GM21717 (cell line): ENCODE data around the gene CREG2.
"Not testable (repeated sequence)": the region's sequence is repeated elsewhere in the genome, so short reads cannot be mapped to it uniquely, and the experiment has no call there.

Experiments used
- ATAC-seq: cut with Tn5 transposase; IDR thresholded peaks from one replicate; pipeline ENCODE4 v1.9.1; 2021; ENCODE audit warnings: mild to moderate bottlenecking, moderate library complexity; ENCODE audit not compliant: unreplicated experiment

Gene CREG2

DNA sequence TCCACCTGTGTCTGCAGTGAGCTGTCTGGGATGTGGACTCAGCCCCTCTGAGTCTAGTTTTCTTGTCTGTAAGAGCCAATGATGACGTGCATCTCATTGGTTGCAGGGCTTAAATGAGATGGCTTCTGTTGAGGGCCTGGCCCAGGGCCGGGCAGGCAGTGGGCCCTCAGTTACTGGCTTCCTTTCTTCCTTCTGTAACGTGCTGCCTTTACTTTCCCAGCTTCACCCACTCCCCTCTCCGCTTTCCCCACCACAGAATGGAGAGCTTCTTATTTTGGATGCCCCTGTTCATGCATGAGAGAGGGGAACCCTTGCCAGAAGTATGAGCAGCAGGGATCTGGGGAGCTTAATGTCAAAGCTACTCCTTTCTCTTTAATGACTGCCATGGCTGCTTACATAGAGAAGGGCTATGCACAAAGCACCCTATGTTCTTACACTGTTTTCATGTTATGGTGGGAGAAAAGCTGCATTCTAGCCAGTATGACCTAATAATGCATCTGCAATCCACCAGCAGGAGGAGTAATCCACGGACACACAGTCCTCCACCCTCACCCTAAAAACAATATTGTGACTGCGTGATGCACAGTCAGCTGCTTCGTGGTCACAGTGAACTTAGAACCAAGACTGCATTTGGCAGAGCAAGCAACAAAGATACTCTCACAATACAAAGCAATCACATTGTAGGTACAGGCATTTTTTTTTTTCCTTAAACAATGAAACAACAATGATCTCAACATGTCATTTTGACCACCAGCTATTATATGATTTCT is 37.2 kb downstream of the CREG2 start:
- no peak for ATAC-seq

DNA sequence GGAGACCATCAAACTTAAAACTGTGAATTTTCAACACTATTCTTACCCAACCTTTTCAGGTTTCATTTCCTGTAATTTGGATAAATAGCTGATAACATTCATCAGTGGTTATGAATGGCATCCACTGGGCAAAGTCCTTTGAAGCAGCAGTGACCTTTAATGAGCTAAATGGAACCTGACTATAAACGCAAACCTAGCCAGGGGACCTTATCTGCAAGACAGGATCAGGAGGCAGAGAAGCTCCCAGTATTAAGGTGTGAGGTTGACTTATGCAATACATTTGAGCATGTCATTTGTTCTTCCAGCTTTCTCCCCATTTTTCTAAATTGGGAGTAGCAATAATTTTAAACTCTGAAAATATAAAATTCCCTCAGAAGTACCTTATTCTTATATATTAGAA is 38.4 kb downstream of the CREG2 start:
- no peak for ATAC-seq

DNA sequence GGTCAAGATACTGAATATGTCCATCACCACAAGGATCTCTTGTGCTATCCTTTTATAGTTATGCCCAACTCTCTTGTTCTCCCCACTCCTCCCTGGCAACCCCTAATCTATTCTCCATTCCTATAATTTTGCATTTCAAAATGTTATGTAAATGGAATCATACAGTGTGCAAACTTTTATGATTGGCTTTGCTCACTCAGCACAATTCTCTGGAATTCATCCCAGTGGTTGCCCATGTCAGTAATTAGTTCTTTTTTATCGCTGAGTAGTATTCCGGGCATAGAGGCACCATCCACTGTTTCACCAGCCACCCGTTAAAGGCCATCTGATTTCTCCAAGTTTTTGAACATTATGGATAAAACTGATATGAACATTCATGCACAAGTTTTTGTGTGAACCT is 40.4 kb downstream of the CREG2 start:
- ATAC-seq = no peak

DNA sequence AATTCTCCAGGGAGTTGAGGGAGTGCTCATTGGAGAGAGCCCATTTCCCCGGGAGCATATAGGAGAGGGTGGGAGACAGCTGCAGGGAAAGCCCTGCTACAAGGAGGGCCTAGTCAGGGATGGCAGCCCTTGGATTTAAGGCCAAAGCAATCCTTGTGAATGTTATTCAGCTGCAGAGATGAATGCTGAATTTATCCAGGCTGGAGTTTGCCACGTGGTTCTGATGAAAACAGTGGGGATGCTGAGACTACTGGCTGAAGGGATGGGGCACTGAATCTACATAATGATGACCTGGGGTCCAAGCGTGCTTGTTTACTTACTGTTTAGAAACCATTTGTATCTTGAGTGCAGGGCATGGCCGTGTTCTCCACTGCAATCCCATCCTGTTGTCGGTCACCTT is 43.2 kb downstream of the CREG2 start:
- no peak for ATAC-seq

DNA sequence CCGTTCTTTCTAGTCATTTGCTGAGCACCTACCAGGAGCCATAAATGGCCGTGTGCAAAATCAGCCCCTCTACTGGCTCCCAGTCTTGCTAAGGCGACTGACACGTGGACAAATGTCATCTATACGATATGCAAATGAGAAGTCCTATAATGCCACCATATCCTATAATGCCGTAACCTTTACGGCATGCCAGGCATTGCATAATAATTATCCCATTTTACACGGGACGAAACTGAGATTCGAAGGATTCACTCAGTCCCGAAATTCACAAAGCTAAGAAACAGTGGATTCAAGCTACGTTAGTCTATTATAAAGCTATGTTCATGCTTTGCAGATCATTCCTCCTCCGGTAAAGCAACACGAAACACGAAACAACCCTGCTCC is 44.7 kb downstream of the CREG2 start:
- ATAC-seq = no peak

DNA sequence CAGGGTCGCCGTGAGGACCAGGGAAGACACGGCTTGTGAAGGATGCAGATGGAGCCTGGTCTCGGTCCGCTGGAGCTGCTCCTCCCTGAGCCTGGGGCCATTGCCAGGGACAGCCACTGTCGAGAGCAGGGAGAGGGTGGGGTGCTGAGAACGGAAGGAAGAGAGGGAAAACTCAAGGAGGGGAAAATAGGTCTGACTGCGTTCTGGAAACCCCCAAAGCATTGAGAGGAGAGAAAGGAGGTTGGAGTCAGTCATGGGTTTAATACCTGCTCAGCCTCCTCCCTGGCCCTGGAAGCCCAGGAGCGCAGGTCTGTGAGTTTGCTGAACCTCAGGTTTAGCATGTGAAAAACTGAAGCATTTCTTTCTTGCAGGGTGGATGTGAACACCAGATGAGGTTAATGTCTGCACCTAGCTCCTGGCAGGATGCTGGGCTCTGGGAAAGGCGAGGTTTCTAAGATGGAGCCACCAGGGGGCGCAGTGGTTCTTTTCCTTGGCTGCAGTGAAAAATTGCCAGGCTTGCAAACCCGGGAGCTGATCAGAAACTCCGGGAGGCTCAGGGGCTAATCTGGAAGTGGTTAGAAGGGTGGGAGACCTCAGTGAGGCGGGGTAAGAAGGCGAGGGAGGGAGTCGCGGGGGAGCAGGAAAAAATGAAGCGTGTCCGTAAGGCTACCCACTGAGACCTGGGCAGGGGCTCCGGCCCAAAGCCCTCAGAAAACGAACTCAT is 45.2 kb downstream of the CREG2 start:
- no peak for ATAC-seq

DNA sequence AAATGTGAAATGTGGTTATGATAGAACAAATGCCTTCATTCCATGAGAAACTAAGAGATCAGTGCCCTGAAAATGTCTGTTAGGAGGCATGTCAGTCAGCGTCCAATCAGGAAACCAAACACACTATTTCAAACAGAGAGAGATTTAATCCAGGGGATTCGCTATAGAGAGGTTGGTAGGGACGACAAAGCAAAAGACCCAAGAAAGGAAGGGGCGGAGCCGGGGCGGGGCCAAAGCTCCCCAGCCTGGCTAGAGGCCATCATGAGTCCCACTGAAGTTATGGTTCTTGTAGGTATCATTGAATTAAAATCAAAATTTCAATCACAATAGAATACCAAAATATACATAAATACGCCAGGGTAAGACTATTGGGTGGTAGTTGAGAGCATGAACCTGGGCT is 45.9 kb downstream of the CREG2 start:
- ATAC-seq = no peak

DNA sequence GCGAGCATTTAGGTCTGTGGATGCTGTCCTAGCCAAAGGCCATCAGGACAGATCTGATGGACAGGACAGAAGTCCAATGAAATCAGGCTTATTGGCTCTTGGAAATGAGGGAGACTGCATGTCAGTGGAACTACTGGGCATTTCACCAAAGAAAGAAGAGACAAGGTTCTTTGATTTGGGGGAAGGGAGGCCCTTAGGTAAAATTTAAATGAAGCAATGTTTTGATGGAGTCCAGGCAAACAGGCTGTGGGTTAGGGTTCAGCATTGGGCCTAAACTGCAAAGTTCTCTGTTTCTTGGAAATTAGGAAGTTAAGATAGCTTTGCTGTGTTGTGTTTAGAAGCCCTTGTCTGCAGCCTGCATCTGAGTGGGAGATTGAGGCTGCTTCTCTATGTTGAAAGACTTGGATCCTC is 47.2 kb downstream of the CREG2 start:
- ATAC-seq = no peak

DNA sequence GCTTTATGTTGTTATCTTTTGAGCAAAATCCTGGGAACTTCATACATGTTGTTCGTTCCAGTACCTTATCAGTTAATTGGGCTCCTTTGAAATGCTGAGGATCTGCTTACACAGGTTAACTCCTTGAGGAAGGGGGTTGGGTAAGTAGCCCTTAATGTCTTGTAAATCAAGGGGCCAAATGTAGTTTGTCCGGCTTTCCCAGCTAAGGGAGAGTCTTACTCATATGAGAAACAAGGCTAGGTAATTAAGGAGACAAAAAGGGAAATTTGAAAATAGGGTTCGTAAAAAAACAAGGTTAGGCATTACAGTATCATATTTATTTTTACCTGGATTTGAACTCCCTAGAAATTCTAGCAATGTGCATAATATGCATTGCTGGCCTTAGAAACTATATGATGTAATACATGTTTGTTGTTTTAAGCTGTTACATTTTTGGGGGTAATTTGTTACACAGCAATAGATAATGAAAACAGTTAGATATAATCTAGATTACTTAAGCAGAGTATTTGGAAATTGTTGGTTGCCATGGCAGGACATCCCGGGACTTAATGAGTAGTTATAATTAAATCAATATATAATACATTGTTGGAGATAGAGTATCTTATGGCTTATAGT is 47.9 kb downstream of the CREG2 start:
- no peak for ATAC-seq

DNA sequence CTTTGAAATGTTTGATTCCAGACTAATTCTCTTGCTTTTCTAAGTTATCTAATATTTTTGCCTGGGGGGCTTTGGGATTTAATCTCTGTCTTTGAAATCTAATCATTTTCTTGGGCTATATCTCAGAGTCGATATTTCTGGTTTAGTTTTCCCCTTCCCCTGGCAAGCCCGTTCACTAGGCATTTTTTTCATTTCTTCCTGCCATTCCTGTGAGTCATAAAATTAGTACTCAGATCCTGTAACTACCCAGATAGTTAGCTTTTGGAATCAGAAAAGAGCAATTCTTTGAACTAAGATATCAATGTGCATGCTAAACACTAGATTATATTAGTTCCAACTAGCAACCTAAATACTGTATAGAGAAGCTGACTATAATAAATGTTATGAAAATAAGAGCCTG is 49.4 kb downstream of the CREG2 start:
- ATAC-seq = no peak

DNA sequence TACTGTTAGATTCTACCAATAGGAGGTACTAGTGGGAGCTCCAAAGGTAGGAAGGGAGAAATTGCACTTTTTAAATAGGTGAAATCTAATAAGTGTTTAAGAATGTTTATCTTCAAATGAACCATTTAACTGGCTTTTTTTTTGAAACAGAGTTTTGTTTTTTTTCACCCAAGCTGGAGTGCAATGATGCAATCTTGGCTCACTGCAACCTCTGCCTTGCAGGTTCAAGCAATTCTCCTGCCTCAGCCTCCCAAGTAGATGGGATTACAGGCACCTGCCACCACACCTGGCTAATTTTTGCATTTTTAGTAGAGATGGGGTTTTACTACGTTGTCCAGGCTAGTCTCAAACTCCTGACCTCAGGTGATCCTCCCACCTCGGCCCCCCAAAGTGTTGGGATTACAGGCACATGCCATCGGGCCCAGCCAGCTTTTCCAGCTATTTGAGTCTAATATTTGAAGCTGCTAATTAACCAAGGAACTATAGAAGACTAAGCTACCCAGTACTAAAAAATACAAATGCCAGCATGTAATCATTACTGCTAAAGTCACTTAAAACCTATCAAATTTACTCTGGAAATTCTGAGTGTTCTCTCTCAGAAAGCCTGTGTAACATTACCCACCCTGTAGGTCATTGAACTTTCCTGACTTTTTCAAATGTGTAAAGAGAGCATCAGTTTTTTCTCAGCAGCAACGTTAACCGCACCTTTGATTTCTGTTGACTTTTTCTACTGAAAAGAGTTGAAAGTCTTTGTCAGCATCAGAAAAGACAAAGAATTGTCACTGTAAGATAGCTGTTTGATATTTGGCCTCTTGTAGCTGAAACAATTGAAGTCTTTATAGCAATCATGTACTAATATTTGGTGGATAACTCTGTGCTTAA is 54.2 kb downstream of the CREG2 start:
- no peak for ATAC-seq

DNA sequence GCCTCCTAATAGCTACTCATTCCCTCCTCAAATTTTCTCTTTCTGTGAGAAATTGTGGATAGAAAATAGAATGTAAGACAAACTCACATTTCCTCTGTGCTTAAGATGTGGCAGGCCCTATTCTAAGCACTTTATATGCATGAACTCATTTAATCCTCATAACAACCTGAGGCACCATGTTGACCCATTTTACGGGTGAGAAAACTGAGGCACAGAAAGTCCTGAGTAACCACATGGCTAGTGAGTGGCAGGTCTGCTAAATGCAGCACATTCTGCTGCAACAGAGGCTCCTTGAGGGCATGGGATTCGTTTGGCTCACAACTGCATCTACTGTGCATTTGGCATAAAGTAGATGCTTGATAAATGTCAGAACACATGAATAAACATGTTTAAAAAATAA is 56.1 kb downstream of the CREG2 start:
- no peak for ATAC-seq

DNA sequence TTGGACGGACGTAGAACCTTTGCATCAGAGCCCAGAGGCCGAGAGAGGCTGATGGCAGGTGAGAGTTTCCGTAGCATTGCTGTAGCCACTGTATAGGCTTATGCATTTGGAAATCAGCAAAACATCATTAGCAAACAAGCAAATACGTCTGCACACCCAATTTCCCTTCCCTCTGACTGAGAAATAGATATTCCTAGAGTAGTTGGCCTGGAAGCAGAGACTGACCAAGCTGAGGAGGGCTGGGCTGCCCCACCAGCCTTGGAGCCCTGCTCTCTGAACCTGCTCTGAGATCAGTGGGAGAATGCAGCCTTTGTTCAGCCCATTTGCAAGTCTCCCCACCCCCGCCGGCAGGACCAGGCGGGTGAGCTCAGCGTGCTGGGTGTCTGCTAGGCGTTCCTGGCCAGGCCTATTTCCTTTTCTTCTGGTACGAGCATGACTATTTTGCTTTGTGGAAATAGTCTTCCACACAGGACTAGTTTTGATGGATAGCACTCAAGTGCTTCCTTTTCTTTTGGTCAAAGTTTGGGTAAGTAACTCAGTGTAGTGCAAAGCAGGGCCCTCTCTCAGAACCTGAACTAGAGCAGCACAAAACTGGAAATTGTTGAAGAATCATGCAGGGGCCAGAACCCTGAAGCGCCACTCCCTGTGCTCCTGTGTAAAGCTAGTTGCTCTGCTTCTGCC is 56.9 kb downstream of the CREG2 start:
- no peak for ATAC-seq

DNA sequence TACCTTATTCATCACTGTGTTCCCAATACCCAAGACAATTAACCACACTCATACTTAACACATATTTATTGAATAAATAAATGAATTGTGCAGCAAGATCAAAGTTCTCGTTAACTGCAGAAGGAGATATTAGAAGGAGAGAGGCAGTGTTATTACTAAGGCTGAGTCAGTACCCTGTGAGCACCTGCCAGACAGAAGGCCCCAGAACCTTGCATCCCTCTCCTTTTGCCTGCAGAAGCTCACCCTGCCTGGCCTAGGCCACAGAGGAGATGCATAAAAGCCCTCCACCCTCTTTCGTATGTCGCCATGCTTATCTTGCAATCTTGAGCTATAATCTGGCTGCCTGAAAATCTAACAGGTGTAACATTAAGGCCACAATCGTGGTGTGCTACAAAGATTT is 58.3 kb downstream of the CREG2 start:
- ATAC-seq = no peak

DNA sequence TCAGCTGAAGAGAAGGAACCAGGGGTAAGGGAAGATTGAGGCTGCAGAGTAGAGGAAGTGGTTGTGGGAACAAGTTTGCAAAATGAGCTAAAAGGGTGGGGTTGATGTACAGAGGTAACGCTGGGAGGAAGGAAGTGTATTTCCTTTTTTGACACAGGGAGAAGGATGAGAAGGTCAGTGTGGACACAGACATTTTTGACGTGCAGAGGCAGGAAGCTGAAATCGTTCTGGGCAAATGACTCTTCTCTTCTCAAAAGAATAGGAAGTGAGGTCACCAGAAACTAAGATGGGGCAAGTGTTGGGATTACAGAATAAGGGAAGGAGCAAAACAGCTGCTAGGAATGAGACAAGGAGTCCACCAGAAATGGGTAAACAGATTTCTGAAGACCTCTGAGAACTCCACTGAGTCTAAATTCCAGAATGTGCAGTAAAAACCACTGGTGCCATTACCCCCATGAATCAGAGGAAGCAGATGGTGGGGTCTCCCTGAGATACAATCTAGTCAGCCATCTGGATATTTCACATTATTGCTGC is 58.8 kb downstream of the CREG2 start:
- ATAC-seq = no peak

DNA sequence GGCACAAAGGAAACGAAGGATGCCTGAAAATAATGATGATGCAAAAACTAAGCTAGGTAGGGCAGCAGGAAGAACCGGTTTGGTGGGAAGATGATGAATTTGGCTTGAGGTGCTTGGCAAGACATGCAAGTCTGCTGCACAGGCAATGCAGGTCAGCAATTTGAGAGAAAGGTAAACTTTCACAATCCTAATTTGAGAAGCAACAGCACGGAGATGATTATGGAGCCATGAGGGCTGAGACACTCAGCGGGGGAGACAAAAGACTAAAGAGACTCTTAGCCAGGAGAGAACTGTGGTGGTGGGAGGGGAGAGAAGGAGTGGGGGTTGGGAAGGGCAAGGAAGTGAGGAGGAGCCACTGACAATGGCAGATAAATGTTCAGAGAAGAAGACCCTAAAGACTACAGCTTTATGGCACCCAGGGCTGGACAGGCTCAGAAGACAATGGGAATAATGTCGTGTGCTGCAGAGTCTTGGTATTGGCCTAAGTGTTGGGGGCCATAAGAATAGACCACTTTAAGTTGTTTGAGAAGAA is 59.4 kb downstream of the CREG2 start:
- no peak for ATAC-seq

DNA sequence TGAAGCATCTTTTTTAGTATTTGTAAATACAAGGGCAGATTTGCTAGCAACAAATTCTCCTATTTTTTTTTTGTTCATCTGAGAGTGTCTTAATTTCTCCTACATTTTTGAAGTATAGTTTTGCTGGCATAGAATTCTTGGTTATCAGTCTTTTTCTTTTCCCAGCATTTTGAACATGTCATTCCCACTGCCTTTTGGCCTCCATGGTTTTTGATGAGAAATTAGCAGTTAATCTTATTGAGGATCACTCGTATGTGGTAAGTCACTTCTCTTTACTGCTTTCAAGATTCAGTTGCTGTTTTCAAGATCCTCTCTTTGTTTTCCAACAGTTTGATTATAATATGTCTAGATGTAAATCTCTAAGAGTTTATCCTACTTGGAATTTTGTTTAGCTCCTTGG is 61.9 kb downstream of the CREG2 start:
- no peak for ATAC-seq

DNA sequence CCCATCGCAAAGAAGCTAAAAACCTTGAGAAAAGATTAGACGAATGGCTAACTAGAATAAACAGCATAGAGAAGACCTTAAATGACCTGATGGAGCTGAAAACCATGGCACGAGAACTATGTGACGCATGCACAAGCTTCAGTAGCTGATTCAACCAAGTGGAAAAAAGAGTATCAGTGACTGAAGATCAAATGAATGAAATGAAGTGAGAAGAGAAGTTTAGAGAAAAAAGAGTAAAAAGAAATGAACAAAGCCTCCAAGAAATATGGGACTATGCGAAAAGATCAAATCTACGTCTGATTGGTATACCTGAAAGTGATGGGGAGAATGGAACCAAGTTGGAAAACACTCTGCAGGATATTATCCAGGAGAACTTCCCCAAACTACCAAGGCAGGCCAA is 70.7 kb downstream of the CREG2 start:
- ATAC-seq = not testable (repeated sequence)

DNA sequence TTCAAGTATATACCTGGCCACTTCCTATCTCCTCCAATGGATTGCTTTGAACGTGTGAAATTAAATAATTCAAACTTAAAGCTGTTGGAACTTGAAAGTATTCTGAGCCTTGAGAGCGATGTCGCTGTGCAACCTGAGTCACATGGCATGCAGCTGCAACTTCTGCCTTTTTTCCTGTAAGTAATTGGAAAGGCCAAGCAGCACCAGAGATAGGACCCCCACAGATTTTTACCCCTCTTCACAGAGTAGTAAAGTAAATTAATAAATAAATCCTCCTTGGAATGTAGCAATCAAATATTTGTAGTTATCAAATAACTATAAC is 75.6 kb downstream of the CREG2 start:
- no peak for ATAC-seq
